Pons (tissue), 1 donor: Measurements from ENCODE around the gene PORCN.

Experiments
- DNase-seq: peaks from one replicate; pipeline ENCODE4 v3.0.0-alpha.2; 2016; ENCODE audit warnings: low spot score

The PORCN gene

GRCh38 chrX:48508400-48509244 is at the start of gene PORCN:
Gene PORCN, plus strand, starts transcription at chrX:48508992. Its CDS starts 829 bp downstream, at chrX:48509821.
- DNase-seq = peak; percentile 55

DNA sequence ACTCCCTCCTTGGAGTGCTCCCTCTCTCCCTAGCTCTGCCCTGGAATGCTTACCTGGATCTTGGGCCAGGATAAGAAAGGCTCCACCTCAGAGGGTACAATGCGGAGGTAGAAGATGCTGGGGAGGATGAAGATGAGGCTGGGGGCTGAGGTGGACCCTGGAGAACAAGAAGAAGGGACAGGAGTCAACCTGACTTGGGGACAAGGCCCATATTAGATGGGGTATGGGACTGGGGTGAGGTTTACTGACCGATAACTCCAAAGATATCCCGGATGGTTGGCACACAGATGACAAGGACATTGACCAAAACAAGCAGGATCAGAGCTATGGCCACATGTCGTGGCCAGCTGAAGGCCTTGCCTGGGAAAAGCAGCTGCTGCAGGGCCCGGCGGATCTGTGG is 49.3 kb upstream of the PORCN start:
- DNase-seq = no peak

- no peak for DNase-seq
These were observed 48.8 kb upstream of the PORCN start for GRCh38 chrX:48460031-48460430.

- no peak for DNase-seq
These were observed 48.2 kb upstream of the PORCN start for GRCh38 chrX:48460606-48461005.

DNA sequence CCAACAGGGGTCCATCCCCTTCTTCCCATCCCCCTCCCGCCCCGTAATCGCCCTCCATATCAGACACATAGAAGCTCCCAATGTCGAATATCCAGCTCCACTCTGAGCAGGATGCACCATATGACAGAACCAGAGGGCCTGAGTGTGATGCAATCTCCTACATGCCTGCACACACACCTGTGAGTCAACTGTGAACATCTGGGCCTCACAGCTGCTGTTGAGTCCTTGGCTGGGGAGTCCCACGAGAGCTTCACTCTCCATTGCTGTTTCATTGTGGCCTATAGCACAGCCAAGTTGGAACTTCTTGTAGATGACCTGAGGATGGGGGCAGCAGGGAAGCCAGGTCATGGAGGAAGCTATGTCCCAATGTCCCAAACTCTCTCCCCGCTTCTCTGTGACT is 47.0 kb upstream of the PORCN start:
- DNase-seq = no peak

- DNase-seq = no peak
These were observed 43.4 kb upstream of the PORCN start for GRCh38 chrX:48465336-48465933.

DNA sequence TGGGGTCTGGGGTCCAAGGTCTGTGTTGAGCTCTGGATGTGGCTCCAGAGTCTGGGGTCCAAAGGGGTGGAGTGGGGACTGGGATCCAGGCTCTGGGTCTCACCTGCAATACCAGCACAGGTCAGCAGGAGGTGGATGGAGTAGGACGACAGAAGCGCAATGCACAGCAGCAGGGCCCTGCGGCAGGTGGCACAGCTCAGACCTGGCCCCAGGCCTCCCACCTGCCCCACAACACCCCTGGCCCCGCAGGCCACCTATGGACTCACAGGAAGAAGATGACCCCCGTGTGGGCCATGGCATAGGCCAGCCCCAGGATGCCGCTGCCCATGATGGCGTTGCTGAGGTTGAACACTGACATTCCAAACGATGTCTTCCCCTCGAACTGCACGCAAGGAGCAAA is 42.1 kb upstream of the PORCN start:
- no peak for DNase-seq

GRCh38 chrX:48467281-48467761 is 41.5 kb upstream of the PORCN start:
- no peak for DNase-seq

GRCh38 chrX:48468247-48468671 is 40.5 kb upstream of the PORCN start:
- DNase-seq = no peak

DNA sequence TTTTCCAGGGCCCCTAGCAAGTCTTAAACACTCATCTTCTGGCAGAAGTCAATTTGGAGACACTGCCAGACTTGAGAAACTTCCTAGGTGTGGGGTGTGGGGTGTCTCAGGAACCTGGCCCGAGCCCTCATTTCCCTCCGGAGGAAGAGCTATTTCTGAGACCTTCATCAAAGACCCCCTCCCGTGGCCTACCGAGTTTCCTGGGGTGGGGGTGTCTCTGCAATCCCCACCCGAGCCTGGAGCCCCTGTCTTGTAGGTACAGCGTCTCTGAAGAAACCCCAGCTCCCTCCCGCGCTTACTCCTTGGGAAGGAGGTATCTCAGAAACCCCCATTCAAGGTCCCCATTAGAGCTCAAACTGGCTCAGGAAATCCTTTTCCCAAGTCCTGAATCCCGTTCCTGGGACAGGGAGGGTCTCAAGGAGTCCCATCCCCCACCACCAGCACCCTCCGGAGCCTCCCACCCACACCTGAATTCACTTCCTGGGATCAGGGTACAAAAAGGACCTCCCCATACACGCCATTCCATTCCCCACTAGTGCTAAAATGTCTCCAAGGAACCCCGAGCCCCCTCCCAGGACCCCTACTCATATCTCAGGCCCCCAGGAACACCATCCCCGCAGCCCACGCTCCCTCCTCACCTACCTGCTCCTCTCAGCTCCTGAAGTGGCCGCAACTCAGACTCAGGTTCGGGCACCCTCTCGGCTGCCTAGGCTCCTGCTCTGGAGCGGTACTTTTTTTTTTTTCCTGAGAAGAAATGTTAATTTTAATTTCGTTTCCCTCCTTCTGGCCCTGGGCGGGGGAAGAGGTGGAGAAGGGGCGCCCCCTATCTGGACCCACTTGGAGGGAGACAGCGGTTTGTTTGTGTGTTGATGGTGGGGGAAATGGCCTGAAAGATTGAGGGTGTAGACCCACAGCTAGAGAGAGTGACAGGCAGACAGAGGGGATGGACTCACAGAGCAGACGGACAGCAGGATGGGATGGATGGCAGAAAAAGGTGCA is 39.8 kb upstream of the PORCN start:
- DNase-seq = no peak

DNA sequence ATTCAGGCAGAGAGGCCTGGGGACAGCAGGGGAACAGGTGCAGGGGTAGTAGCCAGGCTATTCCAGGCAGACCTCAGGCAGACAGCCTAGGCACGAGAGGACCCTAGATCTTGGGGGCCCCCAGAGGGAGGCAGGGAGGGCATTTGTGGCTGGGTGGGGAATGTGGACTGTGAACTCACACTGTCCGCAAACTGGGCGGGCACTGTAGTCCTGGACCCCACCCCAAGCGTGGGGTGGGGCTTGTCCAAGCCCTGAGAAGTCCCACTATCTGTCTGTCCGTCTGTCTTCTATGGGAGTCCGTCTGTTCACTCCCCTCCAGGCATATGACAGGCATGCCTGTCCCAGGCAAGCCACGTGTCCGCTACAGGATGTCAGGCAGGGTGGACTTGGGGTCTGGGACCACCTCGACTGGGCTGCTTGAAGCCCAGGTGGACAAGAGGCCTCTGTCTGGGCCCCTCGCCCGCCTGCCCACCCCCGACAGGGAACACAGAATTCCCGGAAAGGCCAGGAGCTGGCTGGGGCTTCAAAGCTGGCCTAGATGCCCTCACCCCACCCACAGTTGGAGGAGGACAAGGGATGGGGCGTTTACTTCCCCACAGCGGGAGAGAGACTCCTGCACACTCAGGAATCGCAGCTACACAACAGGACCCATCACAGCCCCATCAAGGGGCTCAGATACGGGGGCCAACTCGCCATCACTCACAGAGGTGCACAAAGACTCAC is 38.5 kb upstream of the PORCN start, which contains the start of gene SLC38A5:
Gene SLC38A5 (minus strand): TSS at position 151 of the 723 bp plus-strand sequence. CDS start 2,336 bp downstream, outside the sequence.
- DNase-seq = no peak

DNA sequence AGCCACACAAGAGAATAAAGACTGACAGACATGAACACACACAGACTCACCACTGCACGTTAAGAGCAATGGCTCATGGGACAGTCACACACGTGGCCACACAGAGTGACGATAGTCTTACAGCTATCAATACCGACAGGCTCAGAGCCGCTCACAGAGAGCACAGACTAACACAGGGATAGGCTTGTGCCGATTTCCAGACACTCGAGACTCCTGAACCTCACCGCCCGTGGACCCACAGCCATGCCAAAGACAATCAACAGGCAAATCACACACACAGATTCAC is 38.0 kb upstream of the PORCN start:
- no peak for DNase-seq

- no peak for DNase-seq
These were observed 37.3 kb upstream of the PORCN start for GRCh38 chrX:48471504-48471903.

DNA sequence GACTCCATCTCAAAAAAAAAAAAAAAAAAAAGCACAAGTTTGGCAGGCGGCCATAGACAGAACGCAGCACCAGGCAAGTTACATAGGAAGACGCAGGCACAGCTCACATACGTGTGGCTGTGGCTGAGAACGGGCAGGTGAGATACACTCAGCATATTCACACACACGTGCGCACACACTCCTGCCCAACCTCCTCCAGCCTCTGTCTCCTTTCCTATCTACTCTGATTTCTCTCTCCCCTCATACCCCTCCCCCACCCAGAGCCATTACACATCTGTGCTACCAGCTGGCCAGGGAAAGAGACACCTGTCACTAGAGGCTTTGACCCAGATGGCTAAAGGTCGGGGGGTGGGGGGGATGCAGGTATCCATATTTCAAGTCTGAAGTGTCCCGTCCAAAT is 36.6 kb upstream of the PORCN start:
- no peak for DNase-seq

- no peak for DNase-seq
These were observed 35.7 kb upstream of the PORCN start for GRCh38 chrX:48472851-48473703.

GRCh38 chrX:48473704-48473990 is 35.1 kb upstream of the PORCN start:
- no peak for DNase-seq

DNA sequence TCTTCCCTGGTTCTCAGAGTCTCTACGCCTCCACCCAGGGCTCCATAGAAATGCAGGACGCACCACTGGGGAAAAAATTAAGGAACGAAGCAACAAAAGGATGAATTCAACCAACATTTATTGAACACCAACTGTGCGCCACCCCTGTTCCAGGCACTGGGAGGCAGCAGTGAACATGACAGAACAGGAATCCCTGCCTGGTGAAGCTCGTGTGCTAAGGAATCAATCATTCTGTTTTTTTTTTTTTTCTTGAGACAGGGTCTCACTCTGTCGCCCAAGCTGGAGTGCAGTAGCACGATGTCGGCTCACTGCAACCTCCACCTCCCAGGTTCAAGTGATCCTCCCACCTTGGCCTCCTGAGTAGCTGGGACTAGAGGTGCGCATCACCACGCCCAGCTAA is 34.7 kb upstream of the PORCN start:
- no peak for DNase-seq

- DNase-seq = no peak
These were observed 34.2 kb upstream of the PORCN start for GRCh38 chrX:48474581-48474980.

DNA sequence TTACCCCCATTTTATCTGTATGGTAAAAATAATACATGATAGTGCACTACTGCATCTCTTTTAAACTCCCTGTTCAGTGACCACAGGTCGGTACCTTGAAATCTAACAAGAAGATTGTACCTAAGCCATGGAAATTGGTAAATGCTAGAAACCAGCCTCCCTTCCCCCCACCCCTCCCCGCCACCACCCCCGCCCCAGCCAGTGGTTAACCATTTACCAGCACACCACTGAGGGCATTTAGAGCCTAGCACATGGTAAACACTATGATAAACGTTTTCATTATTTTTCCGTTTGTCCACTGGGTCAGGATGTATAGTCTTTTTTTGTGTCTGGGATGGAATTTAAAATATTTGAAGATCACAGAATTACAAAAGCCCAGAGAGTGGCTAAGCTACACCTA is 33.5 kb upstream of the PORCN start:
- no peak for DNase-seq

GRCh38 chrX:48475774-48476577 is 32.8 kb upstream of the PORCN start, which contains the start of gene FTSJ1:
Gene FTSJ1, plus strand, starts transcription at chrX:48476199. Its CDS starts 1,849 bp downstream, at chrX:48478048.
- DNase-seq = peak; percentile 89
